ENCODE measurements around the gene AQR.

- TF ChIP-seq CTCF (IDR thresholded peaks at IDR 0.05) (no peak), POLR2A (IDR thresholded peaks at IDR 0.05) (no peak)
Measured at GRCh38 chr15:34964277-34964676, 5.3 kb downstream of the AQR start.
